Left ventricle myocardium inferior (tissue), 1 donor: ENCODE measurements around the gene WNK4. TPM values are rescaled to one million over a fixed set of nuclear protein-coding genes. Genes with fewer than 3 reads are reported as not detected.
A peak's percentile ranks its signal among the peaks of the same experiment; 100 is the strongest.

Experiments used
- DNase-seq: peaks from one replicate; pipeline ENCODE4 v3.0.0-alpha.2; 2020
- H3K27ac ChIP-seq: fragments of 200-600 bp; replicated peaks from 2 replicates; pipeline ENCODE4 v1.8.0; 2021
- H3K27me3 ChIP-seq: fragments of 200-600 bp; 2 replicates; pipeline ENCODE4 v1.8.0; 2021; ENCODE audit warnings: low read depth
- H3K36me3 ChIP-seq: fragments of 200-600 bp; 2 replicates; pipeline ENCODE4 v1.8.0; 2021
- H3K4me1 ChIP-seq: fragments of 200-600 bp; 2 replicates; pipeline ENCODE4 v1.8.0; 2021
- H3K4me3 ChIP-seq: fragments of 200-600 bp; 2 replicates; pipeline ENCODE4 v1.8.0; 2021; ENCODE audit warnings: mild to moderate bottlenecking, moderate library complexity
- H3K9me3 ChIP-seq: fragments of 200-600 bp; replicated peaks from 2 replicates; pipeline ENCODE4 v1.8.0; 2021
- intact Hi-C: fragments of 100-400 bp; cut with micrococcal nuclease; formaldehyde crosslinking; loops from one replicate; pipeline ENCODE4 v1.11.0; 2022
- total RNA-seq: library from RNA; stranded (reverse); fragmentation: NEBNext Ultra II Directional; extraction: Animal tissue kit (Norgen Biotek cat#: 25700); gene quantifications from one replicate; pipeline ENCODE4 v1.2.1, GENCODE V29; 2021
- TF ChIP-seq, protein P1 (sequence below): fragments of 200-600 bp; IDR thresholded peaks from 2 replicates; pipeline ENCODE4 v1.8.0; 2021; ENCODE audit warnings: antibody characterized with exemption, mild to moderate bottlenecking, borderline replicate concordance
- donor health status: DM: no; HTN: yes; CAD: no; lungs with severe emphysema.

WNK4 gene
- total RNA-seq, 1 donor from 2014 or later: not detected

DNA sequence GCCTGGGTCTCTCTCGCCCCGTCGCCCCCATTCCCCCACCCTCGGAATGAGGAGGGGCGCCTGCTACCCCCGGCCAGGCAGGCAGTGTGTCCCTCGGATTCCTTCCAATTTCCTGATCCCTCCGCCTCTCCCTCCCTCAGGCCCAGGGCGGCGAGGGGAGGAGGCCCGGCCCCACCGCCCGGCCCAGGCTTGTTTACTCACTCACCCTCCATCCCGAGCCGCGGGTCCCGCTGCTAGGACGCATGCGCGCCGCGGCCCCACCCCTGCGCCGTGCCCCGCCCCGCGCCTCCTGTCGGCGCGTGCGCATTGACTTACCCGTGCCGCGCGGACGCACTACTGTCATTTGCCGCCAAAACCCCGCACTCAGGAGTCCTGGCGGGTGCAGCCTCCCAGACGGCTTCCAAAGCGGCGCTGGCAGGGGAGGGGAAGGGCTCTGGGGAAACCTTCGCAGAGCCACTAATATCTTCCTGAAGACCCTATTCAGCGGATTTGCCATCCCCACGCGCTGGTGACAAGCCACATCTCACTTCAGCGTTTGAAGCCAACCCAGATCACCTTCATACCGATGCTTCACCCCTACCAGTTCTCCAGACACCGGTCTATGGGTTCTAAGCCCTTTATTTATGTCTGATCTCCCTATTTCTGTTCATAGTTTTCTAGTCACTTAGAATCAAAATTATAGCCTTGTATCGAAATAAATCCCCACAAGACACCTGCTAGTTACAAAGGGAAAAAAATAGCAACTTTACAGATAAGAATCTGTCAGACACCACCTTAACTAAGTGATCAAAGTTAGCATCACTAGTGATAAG, 35.4 kb upstream of the WNK4 start, which contains the start of gene EZH1:
Gene EZH1, minus strand, starts transcription at position 235 of the 812 bp plus-strand sequence. CDS start 16,099 bp downstream, outside the sequence.
- Histone ChIP-seq H3K27ac (peak within 1 kb of the TSS; percentile 96), H3K36me3 (peaks cover 4% of the 10 kb centered on the region), H3K27me3 (no peaks in the 10 kb centered on the region), H3K4me3 (peak within 1 kb of the TSS; percentile 86), H3K4me1 (peaks cover 54% of the 10 kb centered on the region), H3K9me3 (no peaks in the 10 kb centered on the region)
- peak; percentile 90 for DNase-seq
- TF ChIP-seq, protein P1, sequence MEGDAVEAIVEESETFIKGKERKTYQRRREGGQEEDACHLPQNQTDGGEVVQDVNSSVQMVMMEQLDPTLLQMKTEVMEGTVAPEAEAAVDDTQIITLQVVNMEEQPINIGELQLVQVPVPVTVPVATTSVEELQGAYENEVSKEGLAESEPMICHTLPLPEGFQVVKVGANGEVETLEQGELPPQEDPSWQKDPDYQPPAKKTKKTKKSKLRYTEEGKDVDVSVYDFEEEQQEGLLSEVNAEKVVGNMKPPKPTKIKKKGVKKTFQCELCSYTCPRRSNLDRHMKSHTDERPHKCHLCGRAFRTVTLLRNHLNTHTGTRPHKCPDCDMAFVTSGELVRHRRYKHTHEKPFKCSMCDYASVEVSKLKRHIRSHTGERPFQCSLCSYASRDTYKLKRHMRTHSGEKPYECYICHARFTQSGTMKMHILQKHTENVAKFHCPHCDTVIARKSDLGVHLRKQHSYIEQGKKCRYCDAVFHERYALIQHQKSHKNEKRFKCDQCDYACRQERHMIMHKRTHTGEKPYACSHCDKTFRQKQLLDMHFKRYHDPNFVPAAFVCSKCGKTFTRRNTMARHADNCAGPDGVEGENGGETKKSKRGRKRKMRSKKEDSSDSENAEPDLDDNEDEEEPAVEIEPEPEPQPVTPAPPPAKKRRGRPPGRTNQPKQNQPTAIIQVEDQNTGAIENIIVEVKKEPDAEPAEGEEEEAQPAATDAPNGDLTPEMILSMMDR: peak; percentile 28
- intact Hi-C loops: no loop called here

DNA sequence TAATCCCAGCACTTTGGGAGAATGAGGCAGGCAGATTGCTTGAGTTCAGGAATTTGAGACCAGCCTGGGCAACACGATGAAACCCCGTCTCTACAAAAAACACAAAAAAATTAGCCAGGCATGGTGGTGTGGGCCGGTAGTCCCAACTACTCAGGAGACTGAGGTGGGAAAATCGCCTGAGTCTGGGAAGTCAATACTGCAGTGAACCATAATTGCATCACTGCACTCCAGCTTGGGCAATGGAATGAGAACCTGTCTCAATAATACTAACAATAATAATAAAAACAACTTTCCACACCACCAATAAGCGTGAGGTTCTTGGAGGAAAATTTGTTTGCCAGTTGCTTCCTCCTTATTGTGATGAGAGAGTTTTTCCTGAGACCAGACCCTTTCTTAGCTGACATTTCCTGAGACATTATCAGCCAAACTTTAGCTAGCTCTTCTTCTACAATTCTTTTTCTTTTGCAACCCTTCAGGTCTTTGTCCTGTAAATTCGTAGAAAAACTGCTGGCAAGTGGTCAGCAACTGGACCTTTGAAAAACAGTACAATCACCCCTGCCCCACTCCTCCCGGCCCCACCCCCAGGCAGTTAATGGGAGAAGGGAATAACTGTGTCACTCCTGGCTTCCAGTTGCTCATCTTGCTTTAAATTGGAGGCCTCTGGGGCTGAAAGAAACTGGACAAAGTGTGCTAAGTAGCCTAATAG, 32.1 kb upstream of the WNK4 start:
- Histone ChIP-seq H3K36me3 (no peaks in the 10 kb centered on the region), H3K9me3 (no peaks in the 10 kb centered on the region), H3K4me1 (peaks cover 62% of the 10 kb centered on the region), H3K4me3 (no peak overlapping the region), H3K27me3 (no peaks in the 10 kb centered on the region), H3K27ac (peak overlapping the region; percentile 71)
- TF ChIP-seq, protein P1: no peak
- DNase-seq: no peak
- intact Hi-C loops: no loop called here

DNA sequence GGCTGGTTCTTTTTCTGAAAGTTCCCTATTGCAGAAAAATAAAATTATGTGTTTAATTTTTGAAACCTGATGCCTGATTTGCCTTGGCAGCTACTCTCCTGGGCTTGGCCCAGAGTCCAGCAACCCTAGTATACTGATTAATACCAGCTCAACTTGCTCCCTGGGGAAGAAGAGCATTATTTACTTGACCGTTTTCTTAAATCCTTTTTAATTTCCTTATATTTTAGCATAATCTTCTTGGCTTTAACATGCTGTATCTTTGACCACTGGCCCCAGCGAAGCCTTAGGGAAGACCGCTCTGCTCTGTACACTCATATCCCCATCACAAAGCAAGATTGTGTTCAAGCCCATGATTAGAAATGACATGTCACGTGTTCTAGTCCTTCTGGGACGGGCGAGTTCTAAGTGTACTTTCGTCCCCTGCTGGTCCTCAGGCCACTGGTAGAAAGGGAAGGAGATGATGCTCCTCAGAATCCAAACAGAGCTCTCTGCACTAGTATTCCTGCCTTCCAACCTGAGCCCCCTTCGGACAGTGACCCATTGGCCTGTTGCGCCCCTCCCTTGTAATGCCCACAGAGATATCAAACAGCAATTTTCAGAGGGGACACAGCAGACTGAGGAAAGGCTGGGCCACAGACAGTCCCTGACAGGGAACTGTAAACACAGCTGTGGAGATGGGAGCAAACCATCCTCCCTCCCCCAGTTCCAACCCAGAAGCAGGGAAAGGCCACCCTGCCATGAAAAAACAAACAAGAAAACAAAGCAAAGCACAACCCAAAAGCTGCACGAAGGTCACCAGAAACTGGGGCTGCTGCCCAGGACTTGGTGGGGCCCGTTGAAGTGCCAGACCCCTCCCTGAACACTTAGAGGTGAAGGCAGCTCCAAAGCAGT, 31.3 kb upstream of the WNK4 start:
- TF ChIP-seq, protein P1: no peak
- intact Hi-C loops: no loop called here
- H3K36me3 ChIP-seq: no peaks in the 10 kb centered on the region
- H3K27me3 ChIP-seq: no peaks in the 10 kb centered on the region
- H3K27ac ChIP-seq: peak overlapping the region; percentile 71
- H3K9me3 ChIP-seq: no peaks in the 10 kb centered on the region
- no peak for DNase-seq
- no peak overlapping the region for H3K4me3 ChIP-seq
- H3K4me1 ChIP-seq: peaks cover 54% of the 10 kb centered on the region

GRCh38 chr17:42750739-42751344, 29.6 kb upstream of the WNK4 start:
- TF ChIP-seq, protein P1: no peak
- peak overlapping the region; percentile 71 for H3K27ac ChIP-seq
- H3K4me1 ChIP-seq: peaks cover 41% of the 10 kb centered on the region

GRCh38 chr17:42751628-42752027, 28.8 kb upstream of the WNK4 start:
- no peaks in the 10 kb centered on the region for H3K9me3 ChIP-seq
- TF ChIP-seq, protein P1: no peak
- no peaks in the 10 kb centered on the region for H3K27me3 ChIP-seq
- H3K4me3 ChIP-seq: no peak overlapping the region
- H3K4me1 ChIP-seq: peaks cover 41% of the 10 kb centered on the region
- H3K27ac ChIP-seq: peak overlapping the region; percentile 71
- H3K36me3 ChIP-seq: no peaks in the 10 kb centered on the region
- intact Hi-C loops: no loop called here
- DNase-seq: no peak

More at GRCh38 chr17:42750739-42751344, 29.6 kb upstream of the WNK4 start:
- Histone ChIP-seq H3K4me3 (no peak overlapping the region), H3K36me3 (no peaks in the 10 kb centered on the region), H3K9me3 (no peaks in the 10 kb centered on the region), H3K27me3 (no peaks in the 10 kb centered on the region)
- no peak for DNase-seq
- intact Hi-C loops: no loop called here
